ENCODE measurements around the gene CDK14. TPM values are rescaled to one million over a fixed set of nuclear protein-coding genes. Genes with fewer than 3 reads are reported as not detected.

Gene CDK14
- total RNA-seq, 1 experiment from 2014 or later, result 39.1 TPM

- intact Hi-C loops (cut with micrococcal nuclease; ENCODE audit: unreplicated experiment), result no loop called here
- H3K27me3 ChIP-seq (ENCODE audit: insufficient read depth, low read depth), result no peaks in the 10 kb centered on the region
- peaks cover 3% of the 10 kb centered on the region; the same call in 1 of the 2 replicates for H4K20me1 ChIP-seq (ENCODE audit: insufficient read depth)
- no peak overlapping the region for H3K27ac ChIP-seq
- H3F3A ChIP-seq (ENCODE audit: insufficient read depth, low read depth), result no peaks in the 10 kb centered on the region
- ChIA-PET CTCF (no interaction called here), POLR2A (ENCODE audit: unreplicated experiment) (no interaction called here)
- H3K9me2 ChIP-seq (ENCODE audit: insufficient read depth), result no peaks in the 10 kb centered on the region
- DNase-seq, result no peak
- no TSS peak for BruUV-seq (replicated peaks)
- H3K36me3 ChIP-seq (ENCODE audit: low read depth), result no peaks in the 10 kb centered on the region
- H3K79me2 ChIP-seq (ENCODE audit: low read depth), result no peaks in the 10 kb centered on the region
- no peak overlapping the region for H3K4me3 ChIP-seq
- no peak overlapping the region for H3K4me2 ChIP-seq
- no peak for TF ChIP-seq CTCF (conservative IDR thresholded peaks at IDR 0.05)
- TF ChIP-seq EZH2 (IDR thresholded peaks at IDR 0.05; ENCODE audit: low read depth), result no peak
- no peaks in the 10 kb centered on the region for H3K9me3 ChIP-seq (ENCODE audit: insufficient read depth, low read depth)
- H2AFZ ChIP-seq, result no peak overlapping the region
- H3K4me1 ChIP-seq (replicated peaks; ENCODE audit: insufficient read depth), result no peaks in the 10 kb centered on the region
These were observed 343.5 kb downstream of the CDK14 start for GRCh38 chr7:90939666-90940065.

GRCh38 chr7:90944021-90944420 is 347.9 kb downstream of the CDK14 start:
- H3K4me1 ChIP-seq (replicated peaks; ENCODE audit: insufficient read depth), result no peaks in the 10 kb centered on the region
- H3K27ac ChIP-seq, result no peak overlapping the region
- no peak overlapping the region for H3K4me2 ChIP-seq
- H3K79me2 ChIP-seq (ENCODE audit: low read depth), result no peaks in the 10 kb centered on the region
- H3K4me3 ChIP-seq, result no peak overlapping the region
- no peaks in the 10 kb centered on the region for H3K9me2 ChIP-seq (ENCODE audit: insufficient read depth)
- DNase-seq, result no peak
- no peaks in the 10 kb centered on the region for H3K9me3 ChIP-seq (ENCODE audit: insufficient read depth, low read depth)
- H3K36me3 ChIP-seq (ENCODE audit: low read depth), result no peaks in the 10 kb centered on the region
- no peak overlapping the region for H2AFZ ChIP-seq
- CTCF ChIA-PET, result no interaction called here
- H3F3A ChIP-seq (ENCODE audit: insufficient read depth, low read depth), result no peaks in the 10 kb centered on the region
- no peaks in the 10 kb centered on the region for H4K20me1 ChIP-seq (ENCODE audit: insufficient read depth)
- BruUV-seq (replicated peaks), result no TSS peak
- POLR2A ChIA-PET (ENCODE audit: unreplicated experiment), result no interaction called here
- H3K27me3 ChIP-seq (ENCODE audit: insufficient read depth, low read depth), result no peaks in the 10 kb centered on the region
- intact Hi-C loops (cut with micrococcal nuclease; ENCODE audit: unreplicated experiment), result no loop called here
- TF ChIP-seq CTCF (conservative IDR thresholded peaks at IDR 0.05), result no peak
- TF ChIP-seq EZH2 (IDR thresholded peaks at IDR 0.05; ENCODE audit: low read depth), result no peak

GRCh38 chr7:90945104-90945787 is 349.1 kb downstream of the CDK14 start:
- Histone ChIP-seq H3K9me2 (ENCODE audit: insufficient read depth) (no peaks in the 10 kb centered on the region), H3K27me3 (ENCODE audit: insufficient read depth, low read depth) (no peaks in the 10 kb centered on the region), H3K4me3 (no peak overlapping the region), H3F3A (ENCODE audit: insufficient read depth, low read depth) (no peaks in the 10 kb centered on the region), H3K4me1 (replicated peaks; ENCODE audit: insufficient read depth) (no peaks in the 10 kb centered on the region), H3K79me2 (ENCODE audit: low read depth) (no peaks in the 10 kb centered on the region), H4K20me1 (ENCODE audit: insufficient read depth) (no peaks in the 10 kb centered on the region), H3K36me3 (ENCODE audit: low read depth) (no peaks in the 10 kb centered on the region), H3K27ac (no peak overlapping the region), H3K9me3 (ENCODE audit: insufficient read depth, low read depth) (no peaks in the 10 kb centered on the region), H3K4me2 (no peak overlapping the region), H2AFZ (no peak overlapping the region)
- TF ChIP-seq EZH2 (IDR thresholded peaks at IDR 0.05; ENCODE audit: low read depth), result no peak
- no peak for TF ChIP-seq CTCF (conservative IDR thresholded peaks at IDR 0.05)
- intact Hi-C loops (cut with micrococcal nuclease; ENCODE audit: unreplicated experiment), result no loop called here
- ChIA-PET CTCF (no interaction called here), POLR2A (ENCODE audit: unreplicated experiment) (no interaction called here)
- no peak for DNase-seq
- BruUV-seq (replicated peaks), result no TSS peak
